Activated naive CD4-positive, alpha-beta T cell treated with anti-CD3 and anti-CD28 coated beads, Interleukin-2, amount 50 U/mL, for 16 hours (primary cell): ENCODE measurements around the gene MRPL51.
A peak's percentile ranks its signal among the peaks of the same experiment; 100 is the strongest.
"Not testable (repeated sequence)": the region's sequence is repeated elsewhere in the genome, so short reads cannot be mapped to it uniquely, and the experiment has no call there.

Experiments
- DNase-seq: peaks from one replicate; pipeline ENCODE4 v3.0.0-alpha.2; 2020

MRPL51 gene

GRCh38 chr12:6530576-6531260 lies 37.7 kb upstream of the MRPL51 start:
- DNase-seq: no peak

- no peak for DNase-seq
Measured at GRCh38 chr12:6529291-6529737, 36.3 kb upstream of the MRPL51 start.

GRCh38 chr12:6528539-6529235 lies 35.6 kb upstream of the MRPL51 start:
- DNase-seq: no peak

GRCh38 chr12:6527711-6528110 lies 34.6 kb upstream of the MRPL51 start:
- no peak for DNase-seq

- no peak for DNase-seq
Measured at GRCh38 chr12:6526766-6527525, 33.9 kb upstream of the MRPL51 start.

GRCh38 chr12:6526201-6526600 lies 33.1 kb upstream of the MRPL51 start:
- DNase-seq: no peak

GRCh38 chr12:6524648-6525047 lies 31.6 kb upstream of the MRPL51 start:
- no peak for DNase-seq

GRCh38 chr12:6523708-6524107 lies 30.6 kb upstream of the MRPL51 start:
- no peak for DNase-seq

- DNase-seq: no peak
Measured at GRCh38 chr12:6522193-6522592, 29.1 kb upstream of the MRPL51 start.

- no peak for DNase-seq
Measured at GRCh38 chr12:6520186-6520585, 27.1 kb upstream of the MRPL51 start.

- DNase-seq: no peak
Measured at GRCh38 chr12:6508087-6508486, 15.0 kb upstream of the MRPL51 start.

GRCh38 chr12:6507102-6507998 lies 14.3 kb upstream of the MRPL51 start:
- DNase-seq: no peak

GRCh38 chr12:6500466-6500865 lies 7.4 kb upstream of the MRPL51 start:
- DNase-seq: no peak

- not testable (repeated sequence) for DNase-seq
Measured at GRCh38 chr12:6497291-6497690, 4.2 kb upstream of the MRPL51 start.

- DNase-seq: no peak
Measured at GRCh38 chr12:6494968-6495367, 1.9 kb upstream of the MRPL51 start.

GRCh38 chr12:6494258-6494743 lies 1.2 kb upstream of the MRPL51 start:
- DNase-seq: no peak

GRCh38 chr12:6493497-6494257 lies 615 bp upstream of the MRPL51 start, which contains the start of gene NCAPD2:
Gene NCAPD2 (plus strand): TSS chr12:6494102. CDS start chr12:6495099, 997 bp downstream.
- peak; percentile 95 for DNase-seq

- not testable (repeated sequence) for DNase-seq
Measured at GRCh38 chr12:6490673-6491072, 2.4 kb downstream of the MRPL51 start.

GRCh38 chr12:6489449-6489848 lies 3.6 kb downstream of the MRPL51 start:
- no peak for DNase-seq

- DNase-seq: no peak
Measured at GRCh38 chr12:6488240-6488639, 4.8 kb downstream of the MRPL51 start.

GRCh38 chr12:6478416-6478815 lies 14.6 kb downstream of the MRPL51 start:
- no peak for DNase-seq
